HG03575 (cell line): ENCODE data around the gene SURF6.
"Not testable (repeated sequence)": the region's sequence is repeated elsewhere in the genome, so short reads cannot be mapped to it uniquely, and the experiment has no call there.

ENCODE experiments used
- ATAC-seq: cut with Tn5 transposase; IDR thresholded peaks from one replicate; pipeline ENCODE4 v1.9.1; 2021; ENCODE audit not compliant: unreplicated experiment, insufficient number of reproducible peaks, low FRiP score; ENCODE audit errors: extremely low read depth

The SURF6 gene

GRCh38 chr9:133304158-133304470, 31.9 kb downstream of the SURF6 start:
- ATAC-seq = no peak

GRCh38 chr9:133303266-133304157, 32.5 kb downstream of the SURF6 start:
- no peak for ATAC-seq

DNA sequence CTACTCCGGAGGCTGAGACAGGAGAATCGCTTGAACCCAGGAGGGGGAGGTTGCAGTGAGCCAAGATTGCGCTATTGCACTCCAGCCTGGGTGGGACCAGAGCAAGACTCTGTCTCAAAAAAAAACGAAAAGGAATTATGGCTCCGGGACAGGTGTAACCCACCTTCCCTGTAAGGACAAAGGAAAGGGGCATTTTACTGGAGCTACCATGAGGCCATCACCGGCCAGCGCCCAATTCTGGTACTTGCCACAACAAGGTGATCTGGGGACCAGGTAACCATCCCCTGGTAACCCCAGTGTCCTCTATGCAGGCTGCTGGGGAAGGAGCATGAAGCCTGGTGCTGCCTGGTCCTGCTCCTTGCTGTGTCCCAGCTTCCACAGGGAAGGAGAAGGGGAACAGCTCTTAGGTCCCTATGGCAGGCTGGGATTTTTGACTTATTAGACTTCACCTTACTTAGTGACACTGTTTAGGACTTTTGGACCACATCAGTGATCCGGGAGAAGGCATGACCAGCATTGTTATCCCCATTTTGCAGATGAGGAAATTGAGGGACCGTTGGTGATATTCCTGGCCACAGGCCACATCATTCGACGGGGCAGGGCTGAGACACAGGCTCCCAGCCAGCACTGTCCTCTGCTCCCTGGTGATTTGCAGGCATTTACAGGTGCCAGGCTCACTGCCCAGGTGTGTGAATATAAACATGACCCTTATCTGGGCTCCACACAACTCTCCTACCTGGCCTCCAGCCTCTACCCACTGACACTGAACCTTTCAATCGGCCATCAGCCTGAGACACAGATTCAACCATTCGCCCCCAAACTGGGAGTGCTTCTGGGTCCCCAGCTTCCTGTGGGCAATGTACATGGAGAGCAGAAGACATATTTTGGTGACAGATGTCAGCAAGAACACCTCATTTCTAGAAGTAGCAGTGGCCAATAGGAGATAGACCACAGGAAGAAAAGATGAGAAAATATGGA, 34.4 kb downstream of the SURF6 start:
- no peak for ATAC-seq

DNA sequence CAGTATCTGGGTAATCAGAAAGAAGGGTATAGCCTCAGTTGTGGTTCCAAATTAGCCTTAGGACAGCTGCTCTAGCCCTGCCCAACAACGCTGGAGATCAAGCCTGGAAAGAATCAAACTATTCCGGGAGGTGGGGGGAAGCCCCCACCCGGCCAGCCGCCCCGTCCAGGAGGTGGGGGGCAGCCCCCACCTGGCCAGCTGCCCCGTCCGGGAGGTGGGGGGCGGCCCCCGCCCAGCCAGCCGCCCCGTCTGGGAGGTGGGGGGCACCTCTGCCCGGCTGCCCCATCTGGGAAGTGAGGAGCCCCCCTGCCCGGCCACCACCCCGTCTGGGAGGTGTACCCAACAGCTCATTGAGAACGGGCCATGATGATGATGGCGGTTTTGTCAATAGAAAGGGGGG, 36.0 kb downstream of the SURF6 start:
- ATAC-seq = not testable (repeated sequence)

DNA sequence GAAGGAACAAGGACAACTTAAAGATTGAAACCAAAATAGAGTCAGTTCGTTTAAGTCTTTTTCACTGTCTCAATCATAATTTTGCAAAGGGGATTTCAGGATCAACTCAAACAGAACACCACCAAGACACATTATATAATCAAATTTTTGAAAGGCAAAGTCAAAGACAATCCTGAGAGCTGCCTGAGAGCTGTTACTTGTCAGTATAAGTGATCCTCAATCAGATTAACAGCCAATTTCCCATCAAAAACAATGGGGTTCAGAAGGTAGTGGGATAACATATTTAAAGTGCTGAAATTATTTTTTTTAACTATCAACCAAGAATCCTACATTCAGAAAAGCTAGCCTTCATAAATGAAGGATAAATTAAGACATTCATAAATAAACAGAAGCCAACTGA, 41.7 kb downstream of the SURF6 start:
- no peak for ATAC-seq

DNA sequence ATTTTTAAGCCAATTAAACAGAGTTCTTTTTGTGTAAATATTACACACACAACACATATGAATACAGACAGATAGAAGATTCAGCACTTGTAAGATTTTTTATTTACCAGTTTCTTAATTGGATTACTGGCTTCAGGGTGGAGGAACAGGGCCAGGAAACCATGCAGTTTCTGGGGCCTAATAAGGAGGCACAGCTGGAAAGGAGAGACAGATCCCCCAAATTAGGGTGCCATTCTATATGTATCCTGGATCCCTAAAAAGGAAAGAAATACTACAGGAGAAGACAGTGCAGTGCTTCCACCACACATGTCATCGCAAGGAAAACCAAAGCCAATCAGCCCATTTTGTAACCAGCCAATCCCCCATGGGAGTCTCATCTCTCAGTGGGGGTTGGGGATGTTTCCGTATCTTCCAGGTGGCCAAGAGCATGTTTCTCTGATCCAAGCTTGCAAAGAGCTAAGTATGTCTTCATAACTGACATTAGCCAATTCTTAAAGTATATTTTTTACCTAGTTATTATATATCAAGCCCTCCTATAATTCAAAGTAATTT, 45.2 kb downstream of the SURF6 start:
- ATAC-seq = no peak

GRCh38 chr9:133286523-133286922, 49.5 kb downstream of the SURF6 start:
- no peak for ATAC-seq

GRCh38 chr9:133285252-133285775, 50.7 kb downstream of the SURF6 start:
- no peak for ATAC-seq

DNA sequence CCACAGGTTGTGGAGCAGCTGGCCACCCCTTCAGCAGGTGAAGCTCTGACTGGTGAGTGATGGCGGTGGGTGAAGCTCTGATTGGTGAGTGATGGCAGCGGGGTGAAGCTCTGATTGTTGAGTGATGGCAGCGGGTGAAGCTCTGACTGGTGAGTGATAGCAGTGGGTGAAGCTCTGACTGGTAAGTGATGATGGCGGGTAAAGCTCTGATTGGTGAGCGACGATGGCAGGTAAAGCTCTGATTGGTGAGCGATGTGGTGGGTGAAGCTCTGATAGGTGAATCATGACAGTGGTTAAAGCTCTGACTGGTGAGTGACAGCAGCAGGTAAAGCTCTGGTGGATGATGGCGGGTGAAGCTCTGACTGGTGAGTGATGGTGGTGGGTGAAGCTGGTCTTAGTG, 51.6 kb downstream of the SURF6 start:
- ATAC-seq = no peak

DNA sequence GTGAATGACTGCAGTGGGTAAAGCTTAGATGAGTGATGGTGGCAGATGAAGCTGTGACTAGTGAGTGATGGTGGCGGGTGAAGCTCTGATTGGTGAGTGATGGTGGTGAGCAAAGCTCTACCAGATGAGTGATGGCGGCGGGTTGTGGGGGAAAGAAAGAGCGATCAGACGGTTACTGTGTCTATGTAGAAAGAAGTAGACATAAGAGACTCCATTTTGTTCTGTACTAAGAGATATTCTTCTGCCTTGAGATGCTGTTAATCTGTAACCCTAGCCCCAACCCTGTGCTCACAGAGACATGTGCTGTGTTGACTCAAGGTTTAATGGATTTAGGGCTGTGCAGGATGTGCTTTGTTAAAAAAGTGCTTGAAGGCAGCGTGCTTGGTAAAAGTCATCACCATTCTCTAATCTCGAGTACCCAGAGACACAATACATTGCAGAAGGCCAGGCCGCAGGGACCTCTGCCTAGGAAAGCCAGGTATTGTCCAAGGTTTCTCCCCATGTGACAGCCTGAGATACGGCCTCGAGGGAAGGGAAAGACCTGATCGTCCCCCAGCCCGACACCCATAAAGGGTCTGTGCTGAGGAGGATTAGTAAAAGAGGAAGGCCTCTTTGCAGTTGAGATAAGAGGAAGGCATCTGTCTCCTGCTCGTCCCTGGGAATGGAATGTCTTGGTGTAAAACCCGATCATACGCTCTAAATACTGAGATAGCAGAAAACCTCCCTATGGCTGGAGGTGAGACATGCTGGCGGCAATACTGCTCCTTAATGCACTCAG, 52.5 kb downstream of the SURF6 start:
- ATAC-seq = not testable (repeated sequence)

DNA sequence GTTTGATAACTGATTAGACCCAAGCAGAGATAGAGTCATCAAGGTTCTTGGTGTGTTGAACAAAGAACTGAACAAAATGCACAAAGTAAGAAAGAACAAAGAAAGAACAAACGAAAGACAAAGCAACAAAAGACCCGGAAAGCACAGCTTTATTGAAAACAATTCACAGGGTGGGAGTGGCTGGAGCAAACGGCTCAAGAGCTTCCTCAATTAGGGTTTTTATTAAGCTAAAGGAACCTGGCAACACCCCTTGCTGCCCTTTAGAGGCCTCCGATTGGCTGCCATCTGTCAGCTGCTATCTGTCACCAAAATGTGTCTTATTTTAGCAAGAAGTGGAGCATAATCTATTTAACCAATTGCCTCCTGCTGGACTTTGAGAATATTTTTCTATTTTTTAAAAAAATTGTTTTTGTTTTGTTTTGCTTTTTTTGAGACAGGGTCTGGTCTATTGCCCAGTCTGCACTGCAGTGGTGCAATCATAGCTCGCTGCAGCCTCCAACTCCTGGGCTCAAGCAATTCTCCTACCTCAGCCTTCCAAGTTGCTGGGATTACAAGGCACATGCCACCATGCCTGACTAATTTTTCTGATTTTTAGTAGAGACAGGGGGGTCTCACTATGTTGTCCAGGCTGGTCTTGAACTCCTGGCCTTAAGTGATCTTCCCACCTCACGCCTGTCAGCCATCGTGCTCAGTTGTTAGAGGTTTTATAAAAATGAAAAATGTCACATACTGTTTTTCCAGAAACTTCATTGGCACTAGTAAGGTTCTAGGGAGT, 53.3 kb downstream of the SURF6 start:
- ATAC-seq = no peak

DNA sequence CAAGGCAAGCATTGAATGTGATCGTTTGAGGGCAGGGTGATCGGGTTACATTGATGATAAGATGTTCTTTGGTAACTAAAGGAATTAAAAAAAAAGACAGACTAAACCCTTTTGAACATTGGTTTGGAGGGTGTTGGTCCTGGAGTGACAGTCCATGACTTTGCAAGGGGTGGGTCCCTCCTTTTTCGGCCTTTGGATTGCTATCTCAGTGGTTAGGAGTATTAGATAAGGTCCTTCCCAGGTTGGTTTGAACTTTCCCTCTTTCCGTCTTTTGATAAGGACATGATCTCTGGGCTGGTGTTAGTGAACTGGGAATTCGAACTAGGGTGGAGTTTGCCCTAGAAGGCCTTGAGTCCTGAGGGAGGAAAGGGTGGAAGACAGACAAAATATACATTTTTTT, 55.6 kb downstream of the SURF6 start:
- no peak for ATAC-seq
